Pancreas (tissue), 10 donors: Measurements from ENCODE around the gene SLC2A5. TPM values are rescaled to one million over a fixed set of nuclear protein-coding genes. Genes with fewer than 3 reads are reported as not detected.

Experiments
- ATAC-seq, 4 donors: fragments of 200-7000 bp; cut with Tn5 transposase; one replicate each; pipeline versions ENCODE4 v1.8.0 to v1.9.1; 2020; ENCODE audit warnings: mild to moderate bottlenecking in 4 of 4, moderate library complexity in 4 of 4
- DNase-seq, 6 donors: peaks; one replicate each; pipeline ENCODE4 v3.0.0-alpha.2; 2020
- FAIRE-seq: peaks from 2 replicates; lab custom pipeline; 2012; peaks lifted over from hg19 to GRCh38; lab: Jason Lieb, UNC
- H3K27ac ChIP-seq, 4 donors: fragments of 200-600 bp; sonication (generic); 1 replicate in 3 of 4; 2 replicates in 1 of 4; pipeline versions ENCODE4 v1.5.0 to v1.8.0; 2020
- H3K27me3 ChIP-seq, 4 donors: fragments of 200-600 bp; one replicate each; pipeline ENCODE4 v1.8.0; 2021
- H3K36me3 ChIP-seq, 3 donors: fragments of 200-600 bp; sonication (generic) in 1 of 3; one replicate each; pipeline versions ENCODE4 v1.5.0 to v1.8.0; 2020 to 2021
- H3K4me1 ChIP-seq, 3 donors: fragments of 200-600 bp; one replicate each; pipeline ENCODE4 v1.8.0; 2021
- H3K4me3 ChIP-seq, 4 donors: fragments of 200-600 bp; sonication (generic) in 2 of 4; one replicate each; pipeline versions ENCODE4 v1.5.0 to v1.8.0; 2020 to 2021
- H3K9me3 ChIP-seq, 4 donors: fragments of 200-600 bp; one replicate each; pipeline ENCODE4 v1.8.0; 2021
- WGBS, 2 donors: extraction: QIAGEN DNeasy Blood & Tissue Kit; methylation state at CpG; one replicate each; pipeline ENCODE4 v1.1.7; 2013; 5-methylcytosine and 5-hydroxymethylcytosine counted together
- intact Hi-C, 3 donors: fragments of 100-400 bp; cut with DNase I; formaldehyde crosslinking; loops; one replicate each; pipeline versions ENCODE4 v1.11.1 to v1.14.2; 2022
- polyA plus RNA-seq, 2 donors: library from polyadenylated mRNA; stranded (reverse); fragments of 200-250 nt; gene quantifications; one replicate each; pipeline ENCODE4 v1.2.3, GENCODE V29; 2013
- total RNA-seq, 6 donors: library from RNA; stranded (reverse); fragmentation: NEBNext Ultra II Directional in 4 of 6; extraction: Animal tissue kit (Norgen Biotek cat#: 25700) in 4 of 6; gene quantifications; one replicate each; pipeline versions ENCODE4 v1.2.1 to v1.2.4, GENCODE V29; 2021 to 2023
- TF ChIP-seq, protein P1 (sequence below), 4 donors: fragments of 200-600 bp; sonication (generic) in 3 of 4; IDR thresholded peaks; one replicate each; pipeline versions ENCODE4 v1.5.0 to v1.8.0; 2021; ENCODE audit warnings: antibody characterized with exemption in 4 of 4
- donor health status: healthy with polysubstance abuse.
- donor health status: DM: no; HTN: no; CAD: no; lungs with moderate emphysema.
- donor health status: DM: no; HTN: no; CAD: no.
- donor health status: control.
- donor health status: control.
- donor health status: Bipolar disorder and iron deficiency.
- donor health status: DM: yes; HTN: yes; CAD: no.
- donor health status: DM: no; HTN: no; CAD: no.
- donor health status: DM: no; HTN: no; CAD: no.
- donor health status: DM: yes; HTN: yes; CAD: no.

Gene SLC2A5
- total and polyA plus RNA-seq, 8 donors = 0.14 to 4.4 (median 0.53) TPM

DNA sequence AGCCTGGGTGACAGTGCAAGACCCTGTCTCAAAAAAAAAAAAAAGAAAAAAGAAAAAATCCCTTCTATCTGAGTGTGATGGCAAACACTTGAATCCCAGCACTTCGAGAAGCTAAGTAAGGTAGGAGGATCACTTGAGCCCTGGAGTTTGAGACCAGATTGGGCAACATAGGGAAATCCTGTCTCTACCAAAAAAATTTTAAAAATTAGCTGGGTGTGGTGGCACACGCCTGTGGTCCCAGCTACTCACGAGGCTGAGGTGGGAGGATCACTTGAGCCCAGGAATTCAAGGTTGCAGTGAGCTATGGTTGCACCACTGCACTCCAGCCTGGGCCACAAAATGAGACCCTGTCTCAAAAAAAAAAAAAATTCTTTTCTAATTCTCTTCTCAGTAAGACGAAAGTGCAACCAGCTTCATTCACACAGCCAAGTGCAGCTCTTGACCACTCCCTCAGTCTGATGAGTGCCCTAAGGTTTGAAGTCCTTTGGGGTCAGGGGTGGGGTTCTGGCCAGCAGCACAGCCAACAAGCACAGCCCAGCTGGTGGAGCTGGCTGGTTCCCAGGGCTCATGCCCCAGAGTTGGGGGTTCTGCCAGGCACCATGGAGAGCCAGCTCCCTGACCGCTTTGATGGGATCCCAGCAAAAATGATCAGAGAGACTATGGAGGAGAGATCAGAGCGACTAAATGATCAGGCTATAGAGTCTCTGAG lies 8.0 kb downstream of the SLC2A5 start:
- Histone ChIP-seq H3K36me3 (no peaks in the 10 kb centered on the region), H3K9me3 (no peaks in the 10 kb centered on the region), H3K27ac (no peak overlapping the region), H3K4me3 (no peak overlapping the region), H3K4me1 (no peaks in the 10 kb centered on the region), H3K27me3 (no peaks in the 10 kb centered on the region)
- FAIRE-seq = no peak
- 71 to 86% methylated on average over 6 of the region's 6 CpGs for WGBS, 2 donors
- intact Hi-C loops = no loop called here
- TF ChIP-seq, protein P1, sequence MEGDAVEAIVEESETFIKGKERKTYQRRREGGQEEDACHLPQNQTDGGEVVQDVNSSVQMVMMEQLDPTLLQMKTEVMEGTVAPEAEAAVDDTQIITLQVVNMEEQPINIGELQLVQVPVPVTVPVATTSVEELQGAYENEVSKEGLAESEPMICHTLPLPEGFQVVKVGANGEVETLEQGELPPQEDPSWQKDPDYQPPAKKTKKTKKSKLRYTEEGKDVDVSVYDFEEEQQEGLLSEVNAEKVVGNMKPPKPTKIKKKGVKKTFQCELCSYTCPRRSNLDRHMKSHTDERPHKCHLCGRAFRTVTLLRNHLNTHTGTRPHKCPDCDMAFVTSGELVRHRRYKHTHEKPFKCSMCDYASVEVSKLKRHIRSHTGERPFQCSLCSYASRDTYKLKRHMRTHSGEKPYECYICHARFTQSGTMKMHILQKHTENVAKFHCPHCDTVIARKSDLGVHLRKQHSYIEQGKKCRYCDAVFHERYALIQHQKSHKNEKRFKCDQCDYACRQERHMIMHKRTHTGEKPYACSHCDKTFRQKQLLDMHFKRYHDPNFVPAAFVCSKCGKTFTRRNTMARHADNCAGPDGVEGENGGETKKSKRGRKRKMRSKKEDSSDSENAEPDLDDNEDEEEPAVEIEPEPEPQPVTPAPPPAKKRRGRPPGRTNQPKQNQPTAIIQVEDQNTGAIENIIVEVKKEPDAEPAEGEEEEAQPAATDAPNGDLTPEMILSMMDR (IDR thresholded peaks at IDR 0.05) = no peak
- ATAC-seq = no peak
- peak in 1 of 6 donors; percentile 13 for DNase-seq

DNA sequence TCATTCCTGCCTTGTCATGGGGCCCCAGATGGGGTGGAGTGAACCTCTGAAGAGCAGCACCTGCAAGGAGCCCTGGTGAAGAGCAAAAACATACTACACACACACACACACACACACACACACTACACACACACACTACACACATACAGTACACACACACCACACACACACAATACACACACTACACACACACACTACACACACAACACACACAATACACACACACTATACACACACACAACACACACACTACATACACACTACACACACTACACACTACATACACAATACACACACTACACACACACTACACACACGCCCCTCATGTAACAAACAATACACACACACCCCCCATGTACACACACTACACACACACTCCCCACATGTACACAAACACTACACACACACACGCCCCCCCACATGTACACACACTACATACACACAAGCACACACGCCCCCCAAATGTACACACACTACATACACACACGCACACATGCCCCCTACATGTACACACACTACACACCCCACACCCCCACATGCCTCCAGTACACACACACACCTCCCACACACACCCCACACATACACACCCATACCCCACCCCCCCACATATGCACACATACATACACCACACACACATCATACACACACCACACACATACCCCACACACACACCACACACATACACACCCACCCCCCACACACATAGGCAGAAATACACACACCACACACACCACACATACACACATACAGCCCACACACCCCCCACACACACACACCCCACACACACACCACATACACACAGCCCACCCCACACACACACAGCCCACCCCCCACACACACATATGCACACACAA lies 9.3 kb downstream of the SLC2A5 start:
- H3K27me3 ChIP-seq = no peaks in the 10 kb centered on the region
- H3K27ac ChIP-seq = no peak overlapping the region
- FAIRE-seq (no peak), DNase-seq (no peak), ATAC-seq (no peak)
- no peak overlapping the region for H3K4me3 ChIP-seq
- H3K9me3 ChIP-seq = no peaks in the 10 kb centered on the region
- no peaks in the 10 kb centered on the region for H3K4me1 ChIP-seq
- no peaks in the 10 kb centered on the region for H3K36me3 ChIP-seq
- 59 to 74% methylated on average over 4 of the region's 4 CpGs for WGBS, 2 donors
- intact Hi-C loops = no loop called here
- TF ChIP-seq, protein P1 (IDR thresholded peaks at IDR 0.05) = no peak

DNA sequence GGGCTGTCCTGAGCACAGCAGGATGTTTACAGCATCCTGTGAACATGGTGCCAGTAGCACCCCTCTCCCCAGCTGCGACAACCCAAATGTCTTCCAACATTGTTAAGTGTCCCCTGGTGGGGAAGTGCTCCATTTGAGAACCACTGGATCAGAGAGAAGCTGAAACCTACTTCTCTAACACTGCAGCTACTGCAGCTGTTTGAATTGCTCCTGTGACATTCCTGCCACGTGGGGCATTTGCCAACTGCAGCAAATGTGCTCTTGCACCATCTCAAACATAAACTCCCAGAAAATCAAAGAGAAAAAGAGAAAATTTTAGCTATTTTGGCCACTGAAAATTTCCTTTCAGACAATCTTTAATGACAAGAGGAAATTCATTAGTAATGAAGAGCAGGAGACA lies 11.0 kb downstream of the SLC2A5 start:
- 55 to 64% methylated on average over 2 of the region's 2 CpGs for WGBS, 2 donors
- no peaks in the 10 kb centered on the region for H3K27me3 ChIP-seq
- no peaks in the 10 kb centered on the region for H3K4me1 ChIP-seq
- TF ChIP-seq, protein P1 (IDR thresholded peaks at IDR 0.05) = peak in 1 of 4 donors; percentile 6
- no peaks in the 10 kb centered on the region for H3K9me3 ChIP-seq
- H3K27ac ChIP-seq = no peak overlapping the region
- no peak for FAIRE-seq
- no peak for DNase-seq
- H3K4me3 ChIP-seq = no peak overlapping the region
- intact Hi-C loops = no loop called here
- no peaks in the 10 kb centered on the region for H3K36me3 ChIP-seq
- no peak for ATAC-seq

DNA sequence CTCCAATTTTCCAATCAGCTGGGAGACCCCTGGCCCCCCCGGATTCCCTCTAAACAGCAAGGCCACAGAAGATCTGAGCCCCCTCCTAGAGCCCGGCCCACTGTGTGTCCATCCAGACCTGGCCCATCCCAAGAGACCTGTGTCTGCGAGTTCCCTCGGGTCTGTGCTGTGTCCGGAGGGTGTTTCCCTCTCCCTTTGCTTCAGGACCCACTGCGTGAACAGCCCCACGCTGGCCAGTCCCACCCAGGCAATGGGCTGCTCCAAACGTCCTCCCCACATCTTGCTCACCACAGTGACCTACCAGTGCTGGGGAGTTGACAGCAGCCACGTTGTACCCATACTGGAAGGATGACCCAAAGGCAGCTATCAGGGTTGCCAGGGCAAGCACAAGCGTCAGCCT lies 11.6 kb downstream of the SLC2A5 start:
- no peaks in the 10 kb centered on the region for H3K36me3 ChIP-seq
- no peaks in the 10 kb centered on the region for H3K9me3 ChIP-seq
- TF ChIP-seq, protein P1 (IDR thresholded peaks at IDR 0.05) = no peak
- FAIRE-seq = no peak
- no peak overlapping the region for H3K27ac ChIP-seq
- ATAC-seq = no peak
- intact Hi-C loops = no loop called here
- H3K4me3 ChIP-seq = no peak overlapping the region
- 69 to 77% methylated on average over 10 of the region's 10 CpGs for WGBS, 2 donors
- no peaks in the 10 kb centered on the region for H3K4me1 ChIP-seq
- no peak for DNase-seq
- H3K27me3 ChIP-seq = no peaks in the 10 kb centered on the region
